ENCODE data around the gene ZNF454. TPM values are rescaled to one million over a fixed set of nuclear protein-coding genes. Genes with fewer than 3 reads are reported as not detected.

ZNF454 gene
- total RNA-seq, 4 donors from 2014 or later: 0.17 to 0.71 (median 0.36) TPM

DNA sequence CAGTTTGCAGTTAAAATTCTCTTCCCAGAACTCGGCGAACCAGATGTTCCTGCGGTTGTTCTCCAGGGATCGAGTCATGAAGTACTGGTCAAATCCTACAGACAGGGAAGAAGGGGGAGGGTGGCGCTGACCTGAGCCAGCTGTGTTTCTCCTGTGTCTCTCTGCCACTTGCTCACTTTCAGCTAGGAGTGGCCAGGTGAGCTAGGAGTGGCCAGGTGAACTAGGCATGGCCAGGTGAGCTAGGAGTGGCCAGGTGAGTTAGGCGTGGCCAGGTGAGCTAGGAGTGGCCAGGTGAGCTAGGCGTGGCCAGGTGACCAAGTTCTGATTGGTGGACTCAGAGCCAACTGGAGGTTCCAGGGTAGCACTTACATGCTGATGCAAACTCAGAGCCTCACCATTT lies 48.3 kb downstream of the ZNF454 start:
- Histone ChIP-seq H3K27me3 (peaks cover 3 to 12% (median 7%) of the 10 kb centered on the region in 3 donors), H3K36me3 (no peaks in the 10 kb centered on the region), H3K4me3 (no peak overlapping the region), H3K27ac (no peak overlapping the region), H3K9me3 (no peaks in the 10 kb centered on the region), H3K4me1 (no peaks in the 10 kb centered on the region)
- in situ Hi-C loops (cut with MboI; ENCODE audit: low sequenced_read_pairs in 4 of 4) (no loop called here), intact Hi-C loops (cut with DNase I; ENCODE audit: low total_unique reads) (no loop called here)
- no peak for TF ChIP-seq POLR2A (IDR thresholded peaks at IDR 0.05)
- TF ChIP-seq, protein P1, sequence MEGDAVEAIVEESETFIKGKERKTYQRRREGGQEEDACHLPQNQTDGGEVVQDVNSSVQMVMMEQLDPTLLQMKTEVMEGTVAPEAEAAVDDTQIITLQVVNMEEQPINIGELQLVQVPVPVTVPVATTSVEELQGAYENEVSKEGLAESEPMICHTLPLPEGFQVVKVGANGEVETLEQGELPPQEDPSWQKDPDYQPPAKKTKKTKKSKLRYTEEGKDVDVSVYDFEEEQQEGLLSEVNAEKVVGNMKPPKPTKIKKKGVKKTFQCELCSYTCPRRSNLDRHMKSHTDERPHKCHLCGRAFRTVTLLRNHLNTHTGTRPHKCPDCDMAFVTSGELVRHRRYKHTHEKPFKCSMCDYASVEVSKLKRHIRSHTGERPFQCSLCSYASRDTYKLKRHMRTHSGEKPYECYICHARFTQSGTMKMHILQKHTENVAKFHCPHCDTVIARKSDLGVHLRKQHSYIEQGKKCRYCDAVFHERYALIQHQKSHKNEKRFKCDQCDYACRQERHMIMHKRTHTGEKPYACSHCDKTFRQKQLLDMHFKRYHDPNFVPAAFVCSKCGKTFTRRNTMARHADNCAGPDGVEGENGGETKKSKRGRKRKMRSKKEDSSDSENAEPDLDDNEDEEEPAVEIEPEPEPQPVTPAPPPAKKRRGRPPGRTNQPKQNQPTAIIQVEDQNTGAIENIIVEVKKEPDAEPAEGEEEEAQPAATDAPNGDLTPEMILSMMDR (IDR thresholded peaks at IDR 0.05 in 4 of 5, conservative IDR thresholded peaks at IDR 0.05 in 1 of 5): no peak
- no peak for DNase-seq
- ATAC-seq: no peak

DNA sequence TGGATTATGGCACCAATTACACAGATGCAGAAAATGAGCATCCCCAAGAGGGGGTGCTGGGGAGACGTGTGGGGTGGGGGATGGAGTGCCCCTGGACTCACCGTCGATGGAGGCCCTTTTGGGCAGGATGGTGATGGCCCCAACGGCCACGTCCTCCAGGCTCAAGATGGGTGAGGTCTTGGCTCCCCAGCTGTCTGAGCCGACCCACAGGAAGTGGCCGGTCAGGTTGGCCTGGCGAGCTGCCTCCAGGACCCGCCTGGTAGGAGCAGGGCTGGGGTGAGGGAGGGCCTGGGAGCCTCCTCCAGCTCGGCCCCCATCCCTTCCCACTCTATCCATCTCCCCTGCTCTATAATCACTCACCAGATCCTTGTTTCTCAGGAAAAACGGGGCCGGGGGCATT lies 49.5 kb downstream of the ZNF454 start:
- no peak for DNase-seq
- Histone ChIP-seq H3K4me3 (no peak overlapping the region), H3K27ac (no peak overlapping the region), H3K9me3 (no peaks in the 10 kb centered on the region), H3K4me1 (no peaks in the 10 kb centered on the region), H3K27me3 (peaks cover 3 to 13% (median 9%) of the 10 kb centered on the region in 3 donors), H3K36me3 (no peaks in the 10 kb centered on the region)
- in situ Hi-C loops (cut with MboI; ENCODE audit: low sequenced_read_pairs in 4 of 4): no loop called here
- no peak for ATAC-seq
- intact Hi-C loops (cut with DNase I; ENCODE audit: low total_unique reads): no loop called here
- no peak for TF ChIP-seq POLR2A (IDR thresholded peaks at IDR 0.05)
- TF ChIP-seq, protein P1 (IDR thresholded peaks at IDR 0.05 in 4 of 5, conservative IDR thresholded peaks at IDR 0.05 in 1 of 5): no peak

DNA sequence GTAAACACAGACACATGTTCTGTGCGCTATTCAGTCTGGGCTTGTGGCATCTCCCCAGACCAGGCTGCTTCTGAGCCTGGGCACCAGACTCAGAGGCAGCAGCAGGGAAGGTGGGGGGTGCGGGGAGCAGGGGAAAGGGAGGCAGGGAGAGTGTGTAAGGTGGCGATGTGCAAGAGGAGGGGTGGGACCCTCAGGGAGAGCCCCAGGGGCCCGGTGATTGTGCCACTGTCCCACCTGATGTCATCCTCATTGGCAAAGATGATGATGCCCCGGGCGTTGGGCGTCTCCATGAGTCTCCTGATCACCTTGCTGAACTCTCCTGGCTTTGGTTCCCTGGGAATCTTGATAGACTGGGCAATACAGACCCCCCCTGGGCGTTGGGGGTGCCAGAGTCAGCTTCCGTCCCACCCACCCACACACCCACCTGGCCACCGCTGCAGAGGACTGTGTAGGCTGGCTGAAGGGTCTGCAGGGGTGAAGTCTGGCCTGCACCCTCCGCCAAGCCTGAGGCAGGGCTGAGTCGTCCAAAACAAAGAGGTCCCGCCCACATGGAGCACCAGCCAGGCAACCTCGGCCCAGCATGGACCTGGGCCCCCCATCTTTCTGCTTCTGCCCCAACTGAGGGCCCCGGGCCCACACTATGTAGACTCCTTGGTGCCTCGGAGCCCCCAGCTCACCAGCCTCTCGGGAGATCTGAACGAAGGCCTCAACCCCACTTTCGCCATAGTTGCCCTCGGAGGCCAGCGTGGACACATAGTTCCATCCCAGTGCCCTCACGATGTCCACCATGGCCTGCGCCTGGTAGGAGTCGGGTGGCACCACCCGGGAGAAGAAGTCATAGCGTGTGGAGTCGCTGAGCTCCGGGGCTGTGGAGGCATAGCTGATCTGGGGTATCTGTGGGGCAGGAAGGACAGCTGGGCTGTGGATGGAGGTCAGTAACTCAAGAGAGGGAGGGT lies 50.5 kb downstream of the ZNF454 start:
- in situ Hi-C loops (cut with MboI; ENCODE audit: low sequenced_read_pairs in 4 of 4): no loop called here
- no peak for TF ChIP-seq POLR2A (IDR thresholded peaks at IDR 0.05)
- TF ChIP-seq, protein P1 (IDR thresholded peaks at IDR 0.05 in 4 of 5, conservative IDR thresholded peaks at IDR 0.05 in 1 of 5): no peak
- Histone ChIP-seq H3K36me3 (no peaks in the 10 kb centered on the region), H3K4me1 (no peaks in the 10 kb centered on the region), H3K27me3 (peaks cover 3 to 20% (median 12%) of the 10 kb centered on the region in 3 donors), H3K9me3 (no peaks in the 10 kb centered on the region), H3K27ac (no peak overlapping the region), H3K4me3 (no peak overlapping the region)
- intact Hi-C loops (cut with DNase I; ENCODE audit: low total_unique reads): no loop called here
- ATAC-seq (no peak), DNase-seq (no peak)

DNA sequence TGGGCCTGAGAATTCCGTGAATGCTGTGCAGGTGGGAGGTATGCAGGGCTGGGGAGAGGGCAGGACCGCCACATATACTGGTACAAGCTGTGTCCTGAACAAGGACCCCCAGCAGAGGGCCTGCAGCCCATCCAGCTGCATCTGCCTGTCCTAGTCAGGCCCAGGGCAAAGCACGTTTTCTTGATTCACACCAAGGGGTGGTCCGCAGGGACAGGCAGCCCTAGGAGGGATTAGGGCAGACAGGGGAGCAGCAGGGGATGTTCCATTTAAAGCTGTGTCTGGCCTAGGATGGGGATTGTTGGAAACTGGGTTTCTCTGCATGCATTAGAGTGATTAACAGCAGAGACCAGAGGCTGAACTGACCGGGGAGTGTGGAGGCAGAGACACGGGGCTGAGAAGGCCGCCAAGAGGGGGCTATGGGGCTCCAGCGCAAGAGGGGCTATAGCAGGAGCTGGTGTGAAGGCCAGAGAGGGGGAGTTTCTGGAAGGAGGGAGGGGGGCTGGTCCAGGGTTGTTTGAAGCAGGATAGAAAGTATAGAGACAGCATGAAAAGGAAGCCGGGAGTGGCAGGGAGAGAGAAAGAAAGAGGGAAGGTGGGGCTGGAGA lies 51.4 kb downstream of the ZNF454 start:
- H3K27me3 ChIP-seq: peaks cover 3 to 20% (median 12%) of the 10 kb centered on the region in 3 donors
- in situ Hi-C loops (cut with MboI; ENCODE audit: low sequenced_read_pairs in 4 of 4) (no loop called here), intact Hi-C loops (cut with DNase I; ENCODE audit: low total_unique reads) (no loop called here)
- TF ChIP-seq, protein P1 (IDR thresholded peaks at IDR 0.05 in 4 of 5, conservative IDR thresholded peaks at IDR 0.05 in 1 of 5): no peak
- TF ChIP-seq POLR2A (IDR thresholded peaks at IDR 0.05): no peak
- H3K27ac ChIP-seq: no peak overlapping the region
- H3K4me1 ChIP-seq: no peaks in the 10 kb centered on the region
- no peak for DNase-seq
- ATAC-seq: no peak
- no peak overlapping the region for H3K4me3 ChIP-seq
- no peaks in the 10 kb centered on the region for H3K36me3 ChIP-seq
- H3K9me3 ChIP-seq: no peaks in the 10 kb centered on the region
